Astrocyte of the cerebellum (primary cell): ENCODE data around the gene ZYG11B.
"Not testable (repeated sequence)": the region's sequence is repeated elsewhere in the genome, so short reads cannot be mapped to it uniquely, and the experiment has no call there.

Source experiments
- DNase-seq: peaks from one replicate; pipeline ENCODE4 v3.0.0-alpha.2; 2011; ENCODE audit warnings: low read depth
- H3K4me3 ChIP-seq: 2 replicates; pipeline ENCODE4 v1.5.1; 2011; ENCODE audit warnings: mild to moderate bottlenecking, low read depth, low read length, moderate library complexity
- CTCF ChIP-seq: IDR thresholded peaks from 2 replicates; pipeline ENCODE4 v1.5.1; 2012; ENCODE audit warnings: low read length, low read depth, moderate library complexity, mild to moderate bottlenecking; ENCODE audit errors: missing control alignments
- in situ Hi-C: cut with HindIII; loops from 2 replicates; pipeline ENCODE4 v1.10.0; 2017; ENCODE audit warnings: low sequenced_read_pairs

Gene ZYG11B

GRCh38 chr1:52706941-52707926 lies 19.0 kb upstream of the ZYG11B start:
- DNase-seq = no peak
- H3K4me3 ChIP-seq = no peak overlapping the region
- in situ Hi-C loops = no loop called here
- no peak for TF ChIP-seq CTCF

DNA sequence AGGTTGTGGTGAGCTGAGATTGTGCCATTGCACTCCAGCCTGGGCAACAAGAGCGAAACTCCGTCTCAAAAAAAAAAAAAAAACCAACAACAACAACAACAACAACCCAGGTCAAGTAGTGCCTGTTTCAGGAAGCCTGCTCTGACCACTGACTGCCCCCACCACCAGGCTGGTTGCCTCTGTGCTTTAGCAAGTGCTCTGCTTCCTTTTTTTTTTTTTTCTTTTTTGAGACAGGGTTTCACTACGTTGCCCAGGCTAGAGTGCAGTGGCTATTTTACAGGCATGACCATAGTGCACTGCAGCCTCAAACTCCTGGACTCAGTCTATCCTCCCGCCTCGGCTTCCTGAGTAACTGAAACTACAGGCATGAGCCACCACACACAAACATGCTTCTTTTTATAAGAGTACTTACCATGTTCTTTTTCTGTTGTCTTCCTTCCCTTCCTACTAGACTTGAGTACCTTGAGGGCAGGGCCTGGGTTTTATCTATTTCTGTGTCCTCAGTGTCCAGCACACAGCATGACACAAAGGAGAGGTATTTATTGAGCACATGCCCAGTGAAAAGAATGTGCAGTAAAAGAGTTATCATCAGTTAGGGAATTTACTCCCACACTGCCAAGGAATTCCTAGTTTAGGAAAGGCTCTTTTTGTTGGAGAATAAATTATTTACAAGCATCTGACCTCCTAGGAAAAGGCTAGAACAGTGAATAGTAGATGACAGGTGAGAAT lies 18.2 kb upstream of the ZYG11B start:
- no peak overlapping the region for H3K4me3 ChIP-seq
- DNase-seq = peak; percentile 19
- in situ Hi-C loops = no loop called here
- TF ChIP-seq CTCF = no peak

DNA sequence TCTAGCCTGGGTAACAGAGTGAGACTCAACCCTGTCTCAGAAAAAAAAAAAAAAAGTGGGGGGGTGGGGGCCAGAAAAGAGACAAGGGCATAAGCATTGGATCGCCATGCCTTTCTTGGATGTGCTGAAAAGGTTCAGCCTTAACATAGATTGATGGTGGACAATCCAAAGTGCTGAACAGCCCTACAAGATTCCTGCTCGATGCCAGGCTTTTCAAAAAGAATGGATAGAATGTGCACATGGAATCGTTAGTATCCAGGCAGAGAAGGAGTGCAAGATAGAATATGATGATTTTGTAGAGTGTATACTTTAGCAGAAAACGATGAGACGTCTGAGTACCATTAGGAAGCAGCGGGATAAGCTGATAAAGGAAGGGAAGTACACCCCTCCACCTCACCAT lies 17.2 kb upstream of the ZYG11B start:
- in situ Hi-C loops = no loop called here
- no peak for TF ChIP-seq CTCF

DNA sequence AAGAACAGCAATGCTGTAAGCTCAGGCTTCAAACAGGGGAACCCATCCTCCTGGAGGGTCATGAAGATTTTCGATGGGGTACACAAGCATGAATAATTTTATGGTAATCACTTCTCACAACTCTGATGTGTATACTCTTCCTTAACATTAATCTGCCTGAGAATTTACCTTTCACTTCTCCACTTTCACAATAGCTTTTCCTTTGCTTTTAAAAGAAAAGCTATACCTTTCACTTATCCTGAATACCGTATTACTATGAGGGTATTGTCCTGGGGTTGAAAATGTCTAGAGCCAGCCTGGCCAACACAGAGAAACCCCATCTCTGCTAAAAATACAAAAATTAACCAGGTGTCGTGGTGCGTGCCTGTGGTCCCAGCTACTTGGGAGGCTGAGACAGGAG lies 12.7 kb upstream of the ZYG11B start:
- DNase-seq = no peak
- in situ Hi-C loops = no loop called here
- no peak overlapping the region for H3K4me3 ChIP-seq
- TF ChIP-seq CTCF = no peak

More for the DNA sequence above, 17.2 kb upstream of the ZYG11B start:
- DNase-seq = no peak
- no peak overlapping the region for H3K4me3 ChIP-seq

GRCh38 chr1:52715296-52715695 lies 11.0 kb upstream of the ZYG11B start:
- in situ Hi-C loops, H3K4me3 ChIP-seq: not testable (repeated sequence)

GRCh38 chr1:52723260-52723659 lies 3.0 kb upstream of the ZYG11B start:
- no peak overlapping the region for H3K4me3 ChIP-seq
- in situ Hi-C loops = loop anchor here (5.0 kb wide), 1 partner anchor 69 kb away; no protein-coding TSS in a partner anchor
- no peak for DNase-seq
- no peak for TF ChIP-seq CTCF

More at GRCh38 chr1:52715296-52715695, 11.0 kb upstream of the ZYG11B start:
- not testable (repeated sequence) for DNase-seq
